ENCODE results near the gene RBM6. TPM values are rescaled to one million over a fixed set of nuclear protein-coding genes. Genes with fewer than 3 reads are reported as not detected.
"Not testable (repeated sequence)": the region's sequence is repeated elsewhere in the genome, so short reads cannot be mapped to it uniquely, and the experiment has no call there.

The RBM6 gene
- total RNA-seq, 1 experiment from 2014 or later: 43.9 TPM

DNA sequence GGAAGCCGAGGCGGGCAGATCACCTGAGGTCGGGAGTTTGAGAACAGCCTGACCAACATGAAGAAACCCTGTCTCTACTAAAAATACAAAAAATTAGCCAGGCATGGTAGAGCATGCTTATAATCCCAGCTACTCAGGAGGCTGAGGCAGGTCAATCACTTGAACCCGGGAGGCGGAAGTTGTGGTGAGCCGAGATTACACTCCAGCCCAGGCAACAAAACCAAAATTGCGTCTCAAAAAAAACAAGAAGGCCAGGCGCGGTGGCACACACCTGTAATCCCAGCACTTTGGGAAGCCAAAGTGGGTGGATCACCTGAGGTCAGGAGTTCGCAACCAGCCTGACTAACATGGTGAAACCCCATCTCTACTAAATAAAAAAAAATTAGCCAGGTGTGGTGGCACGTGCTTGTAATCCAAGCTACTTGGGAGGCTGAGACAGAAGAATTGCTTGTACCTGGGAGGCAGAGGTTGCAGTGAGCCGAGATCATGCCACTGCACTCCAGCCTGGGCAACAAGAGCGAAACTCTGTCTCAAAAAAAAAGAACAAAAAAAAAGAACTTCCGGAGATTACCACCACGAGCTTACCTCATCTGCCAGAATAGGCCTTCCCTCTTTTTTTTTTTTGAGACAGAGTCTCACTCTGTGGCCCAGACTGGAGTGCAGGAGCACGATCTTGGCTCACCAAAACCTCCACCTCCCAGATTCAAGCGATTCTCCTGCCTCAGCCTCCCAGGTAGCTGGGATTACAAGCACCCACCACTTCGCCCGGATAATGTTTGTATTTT lies 22.0 kb upstream of the RBM6 start:
- DNase-seq (ENCODE audit: low read depth): not testable (repeated sequence)

DNA sequence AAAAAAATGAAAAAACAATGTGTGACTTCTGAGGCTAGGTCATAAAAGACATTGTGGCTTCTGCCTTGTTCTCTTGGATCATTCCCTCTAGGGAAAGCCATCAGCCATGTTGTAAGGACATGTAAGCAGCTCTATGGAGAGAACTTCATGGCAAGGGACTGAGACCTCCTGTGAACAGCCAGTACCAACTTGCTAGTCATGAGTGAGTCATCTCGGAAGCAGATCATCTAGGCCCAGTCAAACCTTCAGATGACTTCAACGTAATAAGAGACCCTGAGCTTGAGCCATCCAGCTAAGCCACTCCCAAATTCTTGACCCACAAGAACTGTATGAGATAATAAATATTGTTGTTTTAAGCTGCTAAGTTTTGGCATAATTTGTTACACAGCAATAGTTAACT lies 15.3 kb upstream of the RBM6 start:
- DNase-seq (ENCODE audit: low read depth): peak; percentile 83

DNA sequence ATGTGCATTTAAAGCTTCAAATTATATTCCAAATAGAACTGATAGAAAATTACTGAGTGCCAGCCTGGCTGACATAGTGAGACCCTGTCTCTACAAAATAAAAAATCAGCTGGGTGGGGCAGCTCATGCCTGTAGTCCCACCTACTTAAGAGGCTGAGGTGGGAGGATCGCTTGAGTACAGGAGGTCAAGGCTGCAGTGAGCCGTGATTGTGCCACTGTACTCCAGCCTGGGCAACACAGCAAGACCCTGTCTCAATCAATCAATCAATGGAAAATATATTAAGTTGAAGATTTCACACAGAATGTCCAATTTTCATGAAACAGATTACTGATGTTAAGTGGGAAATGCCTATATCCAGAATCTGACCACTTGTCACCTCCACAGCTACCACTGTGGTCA lies 14.5 kb upstream of the RBM6 start:
- no peak for DNase-seq (ENCODE audit: low read depth)

DNA sequence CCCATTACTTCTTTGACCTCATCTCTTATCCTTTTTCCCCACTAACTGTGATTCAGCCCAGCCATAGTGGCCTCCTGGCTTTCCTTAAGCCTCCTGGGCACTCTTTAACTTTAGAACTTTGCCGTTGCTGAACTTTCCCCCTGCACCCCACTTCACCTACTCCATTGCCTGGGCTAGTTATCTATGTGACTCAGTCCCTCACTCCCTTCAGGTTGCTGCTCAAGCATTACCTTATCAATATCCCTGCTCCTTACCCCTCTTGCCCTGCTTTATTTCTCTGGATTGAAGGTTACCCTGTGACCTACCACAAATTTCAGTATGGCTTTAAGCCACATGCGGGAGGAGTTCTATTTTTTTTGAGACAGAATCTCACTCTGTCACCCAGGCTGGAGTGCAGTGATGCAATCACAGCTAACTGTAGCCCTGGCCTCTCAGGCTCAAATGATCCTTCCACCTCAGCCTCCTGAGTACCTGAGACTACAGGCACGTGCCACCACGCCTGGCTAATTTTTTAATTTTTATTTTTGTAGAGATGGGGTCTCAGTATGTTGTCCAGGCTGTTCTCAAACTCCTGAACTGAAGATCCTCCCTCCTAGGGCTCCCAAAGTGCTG lies 13.7 kb upstream of the RBM6 start:
- no peak for DNase-seq (ENCODE audit: low read depth)

DNA sequence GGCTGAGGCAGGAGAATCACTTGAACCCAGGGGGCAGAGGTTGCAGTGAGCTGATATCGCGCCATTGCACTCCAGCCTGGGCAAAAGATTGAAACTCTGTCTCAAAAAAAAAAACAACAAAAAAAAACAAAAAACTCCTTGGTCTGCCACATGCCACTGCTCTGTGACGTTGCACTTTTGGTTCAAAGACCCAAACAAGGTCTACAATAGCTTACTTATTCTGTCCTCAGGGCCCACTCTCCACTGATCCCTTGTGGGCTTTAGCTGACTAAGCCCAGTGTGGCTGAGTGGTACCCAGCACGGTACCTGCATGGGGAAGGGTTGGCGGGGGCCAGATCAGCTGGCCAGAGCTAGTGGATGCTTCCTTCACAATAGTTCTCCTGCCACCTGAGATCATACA lies 12.2 kb upstream of the RBM6 start:
- no peak for DNase-seq (ENCODE audit: low read depth)

DNA sequence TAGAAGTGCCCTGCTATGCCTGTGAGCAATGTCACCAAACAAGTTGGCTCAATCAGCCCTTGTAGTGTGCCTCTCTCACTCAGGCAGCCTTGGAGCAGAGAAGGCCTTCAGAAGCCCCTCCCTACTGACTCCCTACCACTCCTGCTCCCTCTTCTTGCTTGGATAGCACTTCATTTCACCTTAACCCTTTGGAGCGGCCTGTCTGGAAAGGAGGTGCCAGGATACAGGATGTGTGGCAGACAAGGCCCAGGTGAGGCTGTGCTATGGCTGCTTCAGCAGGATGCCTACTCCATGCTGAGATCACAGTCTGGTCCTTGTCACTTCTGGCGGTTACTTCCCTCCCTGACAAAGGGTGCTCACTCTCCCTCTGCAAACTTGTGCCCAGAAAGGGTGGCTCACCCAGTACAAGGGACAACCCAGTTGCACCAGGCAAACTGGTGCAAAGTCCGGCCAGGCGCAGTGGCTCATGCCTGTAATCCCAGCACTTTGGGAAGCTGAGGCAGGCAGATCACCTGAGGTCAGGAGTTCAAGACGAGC lies 11.4 kb upstream of the RBM6 start:
- DNase-seq (ENCODE audit: low read depth): no peak

DNA sequence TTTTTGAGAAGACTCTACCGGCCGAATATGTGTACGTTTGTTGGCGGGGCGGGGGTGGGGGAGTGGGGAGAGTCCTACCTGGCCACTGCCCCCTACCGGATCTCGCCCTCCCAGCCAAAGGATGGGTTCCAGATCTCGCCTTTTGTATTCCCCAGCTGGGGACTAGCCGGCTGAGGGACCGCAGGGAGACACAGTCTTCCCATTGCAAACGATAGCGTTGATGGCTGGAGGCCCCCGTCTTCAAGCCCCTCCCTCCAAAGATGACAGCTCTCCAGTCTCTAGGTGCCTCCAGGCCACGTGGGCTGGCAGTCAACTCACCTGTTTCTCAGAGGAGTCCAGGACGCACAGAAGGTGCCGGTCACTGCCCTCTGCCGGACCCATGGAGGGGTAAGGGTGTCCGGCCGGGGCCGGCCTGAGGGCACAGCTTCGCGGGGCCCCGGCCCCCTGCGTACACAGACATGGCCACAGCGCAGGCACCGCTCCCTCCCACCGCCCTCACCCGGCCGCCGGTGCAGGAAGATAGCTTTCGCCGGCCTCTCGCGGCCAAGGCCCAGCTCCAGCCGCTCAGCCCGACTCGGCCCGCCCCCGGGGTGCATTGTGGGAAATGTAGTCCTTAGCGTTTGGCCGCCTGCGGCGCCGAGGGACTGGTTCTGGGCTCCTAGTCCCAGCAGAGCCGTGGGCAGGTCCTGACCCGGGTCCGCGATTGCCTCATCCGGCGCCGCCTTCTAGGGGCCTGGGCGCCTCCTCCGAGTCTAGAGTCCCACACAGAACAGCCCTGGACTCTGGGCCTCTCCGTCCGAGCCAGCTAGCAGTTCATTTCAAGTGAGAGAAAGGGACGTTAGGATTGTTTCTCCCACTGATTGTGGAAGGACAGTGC lies 10.4 kb upstream of the RBM6 start, which contains the start of gene MON1A:
Gene MON1A, minus strand, starts transcription at position 521 of the 877 bp plus-strand sequence. CDS start 16,465 bp downstream, outside the sequence.
- peak; percentile 87 for DNase-seq (ENCODE audit: low read depth)

DNA sequence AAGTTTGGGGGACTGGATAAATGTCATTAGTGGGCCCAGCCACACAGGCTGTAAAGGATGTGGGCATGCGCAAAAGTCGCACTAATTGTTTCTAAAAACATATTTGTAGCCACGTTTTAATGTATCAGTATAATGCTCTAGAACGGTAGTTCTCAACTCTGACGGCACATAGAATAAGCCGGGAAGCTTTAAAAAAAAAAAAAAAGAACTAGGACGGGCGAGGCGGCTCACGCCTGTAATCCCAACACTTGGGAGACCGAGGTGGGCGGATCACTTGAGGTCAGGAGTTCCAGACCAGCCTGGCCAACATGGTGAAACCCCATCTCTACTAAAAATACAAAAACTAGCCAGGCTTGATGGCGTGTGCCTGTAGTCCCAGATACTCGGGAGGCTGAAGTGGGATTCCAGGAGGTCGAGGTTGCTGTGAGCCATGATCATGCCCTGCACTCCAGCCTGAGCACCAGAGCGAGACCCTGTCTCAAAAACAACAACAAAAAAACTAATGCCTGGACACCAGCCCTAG lies 9.7 kb upstream of the RBM6 start:
- no peak for DNase-seq (ENCODE audit: low read depth)

DNA sequence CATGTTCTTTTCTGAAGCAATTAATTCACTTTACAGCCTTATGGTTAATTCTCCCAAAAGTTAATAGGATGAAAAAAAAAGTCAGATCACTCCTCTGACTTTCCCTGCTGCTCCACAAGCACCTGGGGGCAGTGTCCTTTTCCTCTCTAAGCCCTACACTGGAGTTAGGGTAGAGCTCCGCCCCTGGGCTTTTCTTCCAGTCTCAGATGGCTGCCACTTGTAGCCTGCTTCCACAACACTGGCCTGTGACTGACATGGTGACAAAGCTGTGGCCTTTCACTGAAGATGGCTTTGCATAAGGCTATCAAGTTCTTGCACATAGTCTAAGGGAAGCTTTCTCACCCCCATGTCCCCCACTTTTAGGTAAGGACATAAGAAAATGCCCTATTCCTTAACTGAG lies 9.0 kb upstream of the RBM6 start:
- DNase-seq (ENCODE audit: low read depth): no peak

DNA sequence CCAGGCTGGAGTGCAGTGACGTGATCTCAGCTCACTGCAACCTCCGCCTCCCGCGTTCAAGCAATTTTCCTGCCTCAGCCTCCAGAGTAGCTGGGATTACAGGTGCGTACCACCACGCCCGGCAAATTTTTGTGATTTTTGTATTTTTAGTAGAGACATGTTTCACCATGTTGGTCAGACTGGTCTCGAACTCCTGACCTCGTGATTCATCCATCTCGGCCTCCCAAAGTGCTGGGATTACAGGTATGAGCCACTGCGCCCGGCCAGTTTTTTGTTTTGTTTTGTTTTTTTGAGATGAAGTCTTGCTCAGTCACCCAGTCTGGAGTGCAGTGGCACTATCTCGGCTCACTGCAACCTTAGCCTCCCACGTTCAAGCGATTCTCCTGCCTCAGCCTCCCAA lies 7.7 kb upstream of the RBM6 start:
- not testable (repeated sequence) for DNase-seq (ENCODE audit: low read depth)

DNA sequence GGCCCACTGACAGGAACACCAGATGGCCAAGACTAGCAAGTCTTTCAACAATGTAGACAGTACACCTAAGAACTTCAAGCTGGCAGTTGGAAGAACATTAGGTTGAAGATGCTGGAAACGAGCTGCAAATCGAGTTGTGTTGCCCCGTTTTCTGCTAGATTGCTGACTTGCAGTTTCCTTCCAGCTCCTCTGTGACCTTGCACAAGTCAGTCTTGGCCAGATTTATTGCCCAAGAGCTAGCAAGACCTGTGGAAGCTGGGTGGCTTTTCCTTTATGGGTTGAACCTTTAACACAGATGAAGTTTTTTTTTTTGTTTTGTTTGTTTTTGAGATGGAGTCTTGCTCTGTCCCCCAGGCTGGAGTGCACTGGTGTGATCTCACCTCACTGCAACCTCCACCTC lies 2.9 kb upstream of the RBM6 start:
- no peak for DNase-seq (ENCODE audit: low read depth)

DNA sequence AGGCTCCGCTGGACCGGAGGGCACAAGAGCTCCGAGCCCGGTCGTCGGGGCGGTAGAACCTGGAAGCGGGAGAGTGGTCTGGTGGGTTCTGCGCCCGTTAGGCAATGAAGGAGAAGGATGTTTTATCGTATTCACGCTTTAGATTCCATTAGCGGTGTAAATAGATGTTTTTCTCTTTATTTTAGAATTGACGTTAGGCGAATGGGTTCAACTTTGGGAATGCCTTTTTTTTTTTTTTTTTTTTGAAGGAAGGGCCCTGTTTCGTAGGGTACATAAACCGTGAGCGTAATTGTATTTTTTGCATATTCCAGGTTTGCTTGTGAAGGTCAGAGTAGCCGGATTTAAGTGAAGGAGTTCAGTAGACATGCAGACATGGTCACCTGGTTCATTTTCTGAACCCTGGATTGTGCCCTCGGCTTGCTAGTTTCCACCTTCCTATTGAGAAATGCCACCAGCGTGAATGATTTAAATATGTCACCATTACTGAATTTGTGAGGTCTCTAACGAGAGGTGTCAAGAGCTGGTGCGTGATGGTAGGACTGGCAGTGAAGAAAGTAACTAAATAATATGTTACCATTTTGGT lies 808 bp downstream of the RBM6 start:
- no peak for DNase-seq (ENCODE audit: low read depth)

DNA sequence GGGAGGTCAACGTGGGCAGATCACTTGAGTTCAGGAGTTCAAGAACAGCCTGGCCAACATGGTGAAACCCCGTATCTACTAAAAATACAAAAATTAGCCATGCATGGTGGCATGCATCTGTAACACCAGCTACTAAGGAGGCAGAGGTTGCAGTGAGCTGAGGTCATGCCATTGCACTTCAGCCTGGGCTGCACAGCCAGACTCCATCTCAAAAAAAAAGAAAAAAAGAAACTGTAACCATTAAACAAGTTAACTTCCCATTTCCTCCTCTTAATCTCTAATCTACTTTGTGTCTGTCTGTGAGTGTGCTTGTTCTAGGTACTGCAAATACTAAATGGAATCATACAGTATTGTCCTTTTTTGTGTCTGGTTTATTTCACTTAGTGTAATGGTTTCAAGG lies 2.7 kb downstream of the RBM6 start:
- no peak for DNase-seq (ENCODE audit: low read depth)

DNA sequence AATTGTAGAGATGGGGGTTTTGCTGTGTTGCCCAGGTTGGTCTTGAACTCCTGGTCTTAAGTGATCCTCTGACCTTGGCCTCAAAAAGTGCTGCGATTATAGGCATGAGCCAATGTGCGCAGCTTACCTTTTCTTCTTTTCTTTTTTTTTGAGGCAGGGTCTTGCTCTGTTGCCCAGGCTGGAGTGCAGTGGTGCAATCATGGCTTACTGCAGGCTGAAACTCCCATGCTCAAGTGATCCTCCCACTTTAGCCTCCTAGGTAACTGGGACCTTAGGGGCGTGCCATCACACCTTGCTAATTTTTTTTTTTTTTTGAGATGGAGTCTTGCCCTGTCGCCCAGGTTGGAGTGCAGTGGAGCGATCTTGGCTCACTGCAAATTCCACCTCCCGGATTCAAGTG lies 13.0 kb downstream of the RBM6 start:
- no peak for DNase-seq (ENCODE audit: low read depth)

DNA sequence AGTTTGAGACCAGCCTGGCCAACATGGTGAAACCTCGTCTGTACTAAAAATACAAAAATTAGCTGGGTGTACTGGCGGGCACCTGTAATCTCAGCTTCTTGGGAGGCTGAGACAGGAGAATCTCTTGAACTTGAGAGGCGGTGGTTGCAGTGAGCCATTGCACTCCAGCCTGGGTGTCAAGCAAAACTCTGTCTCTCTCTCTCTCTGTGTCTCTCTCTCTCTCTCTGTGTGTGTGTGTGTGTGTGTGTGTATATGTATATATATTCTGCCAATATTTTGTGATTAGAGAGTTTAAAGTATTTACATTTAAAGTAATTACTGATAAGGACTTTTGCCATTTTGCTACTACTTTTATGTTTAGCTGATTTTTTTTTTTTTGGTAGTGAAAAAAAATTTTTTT lies 15.7 kb downstream of the RBM6 start:
- DNase-seq (ENCODE audit: low read depth): no peak

DNA sequence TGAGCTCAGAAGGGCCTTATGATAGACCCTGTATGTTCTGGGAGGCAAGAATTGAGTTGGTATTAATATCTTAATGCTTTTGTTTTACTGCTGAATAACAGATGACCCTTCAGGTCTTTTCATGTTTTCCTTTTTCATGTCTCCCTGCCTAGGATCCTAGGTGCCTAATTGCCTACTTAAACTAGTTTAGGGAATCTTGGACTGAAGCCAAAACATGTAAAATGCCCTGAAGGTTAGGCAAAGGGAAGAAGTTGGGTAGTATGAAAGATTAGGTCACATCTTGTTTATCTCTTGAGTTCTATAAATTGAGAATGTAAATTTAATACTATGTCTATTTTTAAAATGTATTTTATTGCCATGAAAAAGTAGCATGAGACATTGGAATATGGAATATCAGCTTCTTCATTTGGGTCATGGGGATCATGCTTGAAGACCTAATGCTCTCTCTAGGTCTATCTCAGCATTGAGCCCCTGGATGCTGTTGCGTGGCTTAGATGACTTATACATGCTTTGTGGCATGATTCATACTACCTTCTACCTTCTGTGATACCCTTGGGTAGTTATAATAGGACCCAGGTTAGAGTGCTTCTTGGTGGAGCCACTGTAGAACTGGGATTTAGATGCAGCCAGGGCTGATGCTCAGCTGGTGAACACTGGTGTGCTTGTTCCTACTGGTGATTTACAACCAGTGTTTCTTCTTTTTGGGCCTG lies 26.4 kb downstream of the RBM6 start:
- no peak for DNase-seq (ENCODE audit: low read depth)

DNA sequence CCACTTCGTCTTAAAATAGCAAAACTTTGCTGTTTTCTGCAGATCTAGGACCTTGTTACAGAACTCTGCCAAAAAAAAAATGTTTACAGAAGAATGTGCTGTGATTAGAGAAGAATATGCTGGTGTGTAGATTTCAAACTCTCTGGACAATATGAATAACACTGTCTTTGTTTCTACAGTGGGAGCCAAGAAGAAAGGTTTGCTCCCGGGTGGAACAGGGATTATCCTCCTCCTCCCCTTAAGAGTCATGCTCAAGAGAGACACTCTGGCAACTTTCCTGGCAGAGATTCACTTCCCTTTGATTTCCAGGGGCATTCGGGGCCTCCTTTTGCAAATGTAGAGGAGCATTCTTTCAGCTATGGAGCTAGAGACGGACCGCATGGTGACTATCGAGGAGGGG lies 27.3 kb downstream of the RBM6 start:
- DNase-seq (ENCODE audit: low read depth): no peak

DNA sequence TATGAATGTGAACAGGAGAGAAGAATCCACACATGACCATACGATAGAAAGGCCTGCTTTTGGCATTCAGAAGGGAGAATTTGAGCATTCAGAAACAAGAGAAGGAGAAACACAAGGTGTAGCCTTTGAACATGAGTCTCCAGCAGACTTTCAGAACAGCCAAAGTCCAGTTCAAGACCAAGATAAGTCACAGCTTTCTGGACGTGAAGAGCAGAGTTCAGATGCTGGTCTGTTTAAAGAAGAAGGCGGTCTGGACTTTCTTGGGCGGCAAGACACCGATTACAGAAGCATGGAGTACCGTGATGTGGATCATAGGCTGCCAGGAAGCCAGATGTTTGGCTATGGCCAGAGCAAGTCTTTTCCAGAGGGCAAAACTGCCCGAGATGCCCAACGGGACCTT lies 28.4 kb downstream of the RBM6 start:
- no peak for DNase-seq (ENCODE audit: low read depth)

DNA sequence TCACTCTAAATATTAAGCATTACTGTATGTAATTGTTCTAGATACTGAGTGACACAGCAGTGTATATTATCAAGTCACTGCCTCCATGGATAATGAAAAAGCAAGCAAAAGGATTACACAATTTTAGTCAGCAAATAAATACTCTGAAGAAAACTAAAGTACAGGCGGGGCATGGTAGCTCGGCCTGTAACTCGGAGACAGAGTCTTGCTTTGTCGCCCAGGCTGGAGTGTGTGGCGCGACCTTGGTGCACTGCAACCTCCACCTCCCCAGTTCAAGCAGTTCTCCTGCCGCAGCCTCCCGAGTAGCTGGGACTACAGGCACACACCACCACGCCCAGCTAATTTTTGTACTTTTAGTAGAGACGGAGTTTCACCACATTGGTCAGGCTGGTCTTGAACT lies 32.7 kb downstream of the RBM6 start:
- no peak for DNase-seq (ENCODE audit: low read depth)

DNA sequence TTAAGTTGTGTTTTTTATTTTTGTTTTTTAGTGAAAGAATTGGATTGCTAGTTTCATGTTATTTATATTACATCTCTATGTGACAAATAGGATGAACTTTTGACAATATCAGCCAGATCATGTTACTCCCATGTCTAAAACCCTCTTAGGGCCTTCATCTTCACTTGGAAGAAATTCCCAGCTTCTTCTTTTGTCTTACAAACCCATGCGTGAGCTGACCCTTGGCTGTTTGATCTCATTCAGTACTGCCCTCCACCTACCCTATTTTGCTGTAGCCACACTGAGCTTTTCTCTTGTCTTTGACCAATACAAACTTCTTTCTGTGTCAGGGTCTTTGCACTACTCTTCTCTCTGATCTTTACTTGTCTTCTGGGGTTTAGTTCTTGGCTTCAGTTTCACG lies 37.0 kb downstream of the RBM6 start:
- DNase-seq (ENCODE audit: low read depth): no peak

DNA sequence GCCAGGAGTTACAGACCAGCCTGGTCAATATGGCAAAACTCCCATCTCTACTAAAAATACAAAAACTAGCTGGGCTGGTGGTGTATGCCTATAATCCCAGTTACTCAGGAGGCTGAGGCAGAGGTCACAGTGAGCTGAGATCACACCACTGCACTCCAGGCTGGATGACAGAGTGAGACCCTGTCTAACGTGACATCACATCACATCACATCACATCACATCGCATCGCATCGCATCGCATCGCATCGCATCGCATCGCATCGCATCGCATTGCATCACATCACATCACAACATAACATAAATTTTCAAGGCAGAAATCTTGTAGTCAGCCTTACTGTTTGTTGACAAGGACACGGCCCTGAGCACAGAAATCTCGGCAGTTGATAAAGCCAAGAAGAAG lies 44.4 kb downstream of the RBM6 start:
- DNase-seq (ENCODE audit: low read depth): no peak

All from LHCN-M2 (cell line).